Nephron progenitor cell (in vitro differentiated cells): ENCODE measurements around the gene ZSCAN18.

ENCODE experiments used
- DNase-seq: peaks from one replicate; pipeline ENCODE4 v3.0.0; 2021
- H3K27ac Mint-ChIP-seq: 2 replicates; pipeline ENCODE4 v1.8.0; 2021; ENCODE audit warnings: mild to moderate bottlenecking, moderate library complexity, mixed read lengths
- H3K27me3 Mint-ChIP-seq: 2 replicates; pipeline ENCODE4 v1.8.0; 2021; ENCODE audit warnings: mild to moderate bottlenecking, low read depth, mixed read lengths; ENCODE audit not compliant: poor library complexity
- H3K36me3 Mint-ChIP-seq: 2 replicates; pipeline ENCODE4 v1.8.0; 2021; ENCODE audit warnings: low read depth, mixed read lengths
- H3K4me1 Mint-ChIP-seq: 2 replicates; pipeline ENCODE4 v1.8.0; 2021; ENCODE audit warnings: mixed read lengths
- H3K4me3 Mint-ChIP-seq: 2 replicates; pipeline ENCODE4 v1.8.0; 2021; ENCODE audit warnings: mild to moderate bottlenecking, moderate library complexity, mixed read lengths
- H3K9me3 Mint-ChIP-seq: 2 replicates; pipeline ENCODE4 v1.8.0; 2021; ENCODE audit warnings: mild to moderate bottlenecking, moderate library complexity, mixed read lengths
- CTCF ChIP-seq: fragments of 200-600 bp; sonication (generic); IDR thresholded peaks from 2 replicates; pipeline ENCODE4 v1.5.0; 2021; ENCODE audit warnings: antibody characterized with exemption

Gene ZSCAN18

GRCh38 chr19:58128041-58128685 is 30.1 kb upstream of the ZSCAN18 start:
- no peak overlapping the region for H3K27ac Mint-ChIP-seq
- no peak for DNase-seq

GRCh38 chr19:58123354-58123753 is 25.3 kb upstream of the ZSCAN18 start:
- TF ChIP-seq CTCF, result no peak
- Mint-ChIP-seq H3K4me3 (no peak overlapping the region), H3K36me3 (peaks cover 57% of the 10 kb centered on the region), H3K4me1 (no peaks in the 10 kb centered on the region), H3K27me3 (no peaks in the 10 kb centered on the region), H3K9me3 (peaks cover 100% of the 10 kb centered on the region), H3K27ac (no peak overlapping the region)
- no peak for DNase-seq

More at GRCh38 chr19:58128041-58128685, 30.1 kb upstream of the ZSCAN18 start:
- Mint-ChIP-seq H3K4me3 (no peak overlapping the region), H3K27me3 (no peaks in the 10 kb centered on the region), H3K4me1 (no peaks in the 10 kb centered on the region), H3K9me3 (peaks cover 100% of the 10 kb centered on the region), H3K36me3 (peaks cover 90% of the 10 kb centered on the region)
- TF ChIP-seq CTCF, result no peak

GRCh38 chr19:58118979-58119733 is 21.1 kb upstream of the ZSCAN18 start:
- Mint-ChIP-seq H3K27me3 (no peaks in the 10 kb centered on the region), H3K9me3 (peaks cover 95% of the 10 kb centered on the region), H3K36me3 (peaks cover 30% of the 10 kb centered on the region), H3K4me3 (no peak overlapping the region), H3K27ac (no peak overlapping the region), H3K4me1 (no peaks in the 10 kb centered on the region)
- no peak for TF ChIP-seq CTCF
- DNase-seq, result no peak

GRCh38 chr19:58117841-58118575 is 20.0 kb upstream of the ZSCAN18 start:
- DNase-seq, result no peak
- Mint-ChIP-seq H3K4me1 (no peaks in the 10 kb centered on the region), H3K9me3 (peaks cover 92% of the 10 kb centered on the region), H3K4me3 (no peak overlapping the region), H3K27me3 (peaks cover under 1% of the 10 kb centered on the region), H3K27ac (no peak overlapping the region), H3K36me3 (peaks cover 26% of the 10 kb centered on the region)
- TF ChIP-seq CTCF, result no peak

GRCh38 chr19:58108546-58108817 is 10.5 kb upstream of the ZSCAN18 start:
- peaks cover 9% of the 10 kb centered on the region for H3K27me3 Mint-ChIP-seq
- H3K4me1 Mint-ChIP-seq, result no peaks in the 10 kb centered on the region
- no peak overlapping the region for H3K27ac Mint-ChIP-seq
- H3K9me3 Mint-ChIP-seq, result peaks cover 90% of the 10 kb centered on the region
- H3K4me3 Mint-ChIP-seq, result no peak overlapping the region
- TF ChIP-seq CTCF, result no peak
- H3K36me3 Mint-ChIP-seq, result peaks cover 4% of the 10 kb centered on the region
- DNase-seq, result no peak
